HuH-7 (cell line): ENCODE results near the gene ITPR1.

Experiments used
- DNase-seq: peaks from one replicate; pipeline ENCODE4 v3.0.0; 2011; ENCODE audit warnings: low spot score

ITPR1 gene

GRCh38 chr3:4533489-4534443, 40.6 kb downstream of the ITPR1 start:
- peak; percentile 22 for DNase-seq

- no peak for DNase-seq
These were observed 41.8 kb downstream of the ITPR1 start for GRCh38 chr3:4534906-4535305.

GRCh38 chr3:4536260-4536659, 43.1 kb downstream of the ITPR1 start:
- DNase-seq: no peak

- DNase-seq: no peak
These were observed 47.1 kb downstream of the ITPR1 start for GRCh38 chr3:4540267-4540666.

GRCh38 chr3:4543110-4543509, 50.0 kb downstream of the ITPR1 start:
- no peak for DNase-seq

- no peak for DNase-seq
These were observed 53.4 kb downstream of the ITPR1 start for GRCh38 chr3:4546346-4547178.

- DNase-seq: no peak
These were observed 54.7 kb downstream of the ITPR1 start for GRCh38 chr3:4547799-4548198.

- peak; percentile 34 for DNase-seq
These were observed 55.2 kb downstream of the ITPR1 start for GRCh38 chr3:4548356-4548755.

GRCh38 chr3:4548780-4549179, 55.6 kb downstream of the ITPR1 start:
- DNase-seq: no peak

GRCh38 chr3:4549896-4550295, 56.7 kb downstream of the ITPR1 start:
- DNase-seq: no peak

GRCh38 chr3:4551051-4551711, 58.0 kb downstream of the ITPR1 start:
- no peak for DNase-seq

- no peak for DNase-seq
These were observed 58.8 kb downstream of the ITPR1 start for GRCh38 chr3:4551794-4552442.

GRCh38 chr3:4552811-4553210, 59.7 kb downstream of the ITPR1 start:
- no peak for DNase-seq

- no peak for DNase-seq
These were observed 68.5 kb downstream of the ITPR1 start for GRCh38 chr3:4561661-4562060.

- DNase-seq: no peak
These were observed 69.4 kb downstream of the ITPR1 start for GRCh38 chr3:4562595-4562994.

- no peak for DNase-seq
These were observed 71.1 kb downstream of the ITPR1 start for GRCh38 chr3:4564270-4564669.

- DNase-seq: no peak
These were observed 71.9 kb downstream of the ITPR1 start for GRCh38 chr3:4564928-4565586.

GRCh38 chr3:4565809-4566501, 72.8 kb downstream of the ITPR1 start:
- DNase-seq: peak; percentile 32

GRCh38 chr3:4568841-4569240, 75.7 kb downstream of the ITPR1 start:
- DNase-seq: no peak

GRCh38 chr3:4570840-4571621, 77.9 kb downstream of the ITPR1 start:
- no peak for DNase-seq
